ENCODE data around the gene OLA1. TPM values are rescaled to one million over a fixed set of nuclear protein-coding genes. Genes with fewer than 3 reads are reported as not detected.

OLA1 gene
- polyA plus RNA-seq, 1 donor from 2014 or later, result 134 TPM

DNA sequence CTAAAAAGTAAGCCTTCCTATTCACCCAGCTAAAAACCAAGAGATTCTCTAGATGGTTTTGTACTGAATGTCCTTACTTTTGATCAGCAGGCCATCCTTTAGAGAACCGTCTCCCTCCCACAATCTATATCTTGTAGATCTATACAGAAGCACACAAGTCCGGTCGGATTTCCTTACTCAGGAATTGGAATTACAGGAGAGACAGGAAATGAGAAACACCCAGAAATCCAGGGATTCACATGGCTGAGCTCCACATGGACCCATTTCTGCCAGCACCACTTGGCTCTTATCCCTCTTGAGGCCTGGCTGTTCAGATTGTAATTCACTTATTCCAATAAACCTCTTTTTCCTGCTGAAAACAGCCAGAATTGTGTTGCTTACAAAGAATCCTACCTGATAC lies 4.5 kb downstream of the OLA1 start:
- Histone ChIP-seq H3K27me3 (ENCODE audit: insufficient read depth, low read depth, low read length) (no peaks in the 10 kb centered on the region), H3K4me2 (ENCODE audit: low read length) (no peak overlapping the region), H2AFZ (ENCODE audit: low read depth, low read length) (no peak overlapping the region), H4K20me1 (ENCODE audit: insufficient read depth) (no peaks in the 10 kb centered on the region), H3K4me3 (ENCODE audit: low read length) (no peak overlapping the region), H3K9me3 (ENCODE audit: low read length) (no peaks in the 10 kb centered on the region), H3K9me2 (ENCODE audit: insufficient read depth, low read length) (no peaks in the 10 kb centered on the region), H3K9ac (ENCODE audit: low read length) (no peak overlapping the region), H3K36me3 (ENCODE audit: insufficient read depth, low read length) (no peaks in the 10 kb centered on the region), H3K27ac (ENCODE audit: low read length) (no peak overlapping the region), H3K79me2 (replicated peaks; ENCODE audit: insufficient read depth, low read length) (peaks cover 74% of the 10 kb centered on the region), H3F3A (ENCODE audit: insufficient read depth, low read length, poor library complexity, severe bottlenecking) (no peaks in the 10 kb centered on the region)
- TF ChIP-seq POLR2AphosphoS5 (IDR thresholded peaks at IDR 0.05) (no peak), MXI1 (conservative IDR thresholded peaks at IDR 0.05; ENCODE audit: poor library complexity, severe bottlenecking) (no peak), EZH2 (IDR thresholded peaks at IDR 0.05; ENCODE audit: borderline replicate concordance, insufficient read depth, low read length, poor library complexity, severe bottlenecking) (no peak), TAF1 (IDR thresholded peaks at IDR 0.05; ENCODE audit: low read depth) (no peak), EP300 (conservative IDR thresholded peaks at IDR 0.05; ENCODE audit: poor library complexity, severe bottlenecking) (no peak), REST (IDR thresholded peaks at IDR 0.05; ENCODE audit: borderline replicate concordance) (no peak), SMC3 (conservative IDR thresholded peaks at IDR 0.05; ENCODE audit: poor library complexity) (no peak), RAD21 (conservative IDR thresholded peaks at IDR 0.05) (no peak)
- TF ChIP-seq, protein P1, sequence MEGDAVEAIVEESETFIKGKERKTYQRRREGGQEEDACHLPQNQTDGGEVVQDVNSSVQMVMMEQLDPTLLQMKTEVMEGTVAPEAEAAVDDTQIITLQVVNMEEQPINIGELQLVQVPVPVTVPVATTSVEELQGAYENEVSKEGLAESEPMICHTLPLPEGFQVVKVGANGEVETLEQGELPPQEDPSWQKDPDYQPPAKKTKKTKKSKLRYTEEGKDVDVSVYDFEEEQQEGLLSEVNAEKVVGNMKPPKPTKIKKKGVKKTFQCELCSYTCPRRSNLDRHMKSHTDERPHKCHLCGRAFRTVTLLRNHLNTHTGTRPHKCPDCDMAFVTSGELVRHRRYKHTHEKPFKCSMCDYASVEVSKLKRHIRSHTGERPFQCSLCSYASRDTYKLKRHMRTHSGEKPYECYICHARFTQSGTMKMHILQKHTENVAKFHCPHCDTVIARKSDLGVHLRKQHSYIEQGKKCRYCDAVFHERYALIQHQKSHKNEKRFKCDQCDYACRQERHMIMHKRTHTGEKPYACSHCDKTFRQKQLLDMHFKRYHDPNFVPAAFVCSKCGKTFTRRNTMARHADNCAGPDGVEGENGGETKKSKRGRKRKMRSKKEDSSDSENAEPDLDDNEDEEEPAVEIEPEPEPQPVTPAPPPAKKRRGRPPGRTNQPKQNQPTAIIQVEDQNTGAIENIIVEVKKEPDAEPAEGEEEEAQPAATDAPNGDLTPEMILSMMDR (IDR thresholded peaks at IDR 0.05; ENCODE audit: poor library complexity, severe bottlenecking), result no peak

GRCh38 chr2:174240097-174240496 lies 8.2 kb downstream of the OLA1 start:
- Histone ChIP-seq H3K79me2 (replicated peaks; ENCODE audit: insufficient read depth, low read length) (peaks cover 67% of the 10 kb centered on the region), H3K27me3 (ENCODE audit: insufficient read depth, low read depth, low read length) (no peaks in the 10 kb centered on the region), H3K4me3 (ENCODE audit: low read length) (no peak overlapping the region), H4K20me1 (ENCODE audit: insufficient read depth) (no peaks in the 10 kb centered on the region), H2AFZ (ENCODE audit: low read depth, low read length) (no peak overlapping the region), H3K9me3 (ENCODE audit: low read length) (no peaks in the 10 kb centered on the region), H3K4me2 (ENCODE audit: low read length) (no peak overlapping the region), H3K9ac (ENCODE audit: low read length) (no peak overlapping the region), H3F3A (ENCODE audit: insufficient read depth, low read length, poor library complexity, severe bottlenecking) (no peaks in the 10 kb centered on the region), H3K27ac (ENCODE audit: low read length) (no peak overlapping the region), H3K36me3 (ENCODE audit: insufficient read depth, low read length) (no peaks in the 10 kb centered on the region), H3K9me2 (ENCODE audit: insufficient read depth, low read length) (no peaks in the 10 kb centered on the region)
- TF ChIP-seq EZH2 (IDR thresholded peaks at IDR 0.05; ENCODE audit: borderline replicate concordance, insufficient read depth, low read length, poor library complexity, severe bottlenecking) (no peak), POLR2AphosphoS5 (IDR thresholded peaks at IDR 0.05) (no peak), RAD21 (conservative IDR thresholded peaks at IDR 0.05) (no peak), EP300 (conservative IDR thresholded peaks at IDR 0.05; ENCODE audit: poor library complexity, severe bottlenecking) (no peak), REST (IDR thresholded peaks at IDR 0.05; ENCODE audit: borderline replicate concordance) (no peak), TAF1 (IDR thresholded peaks at IDR 0.05; ENCODE audit: low read depth) (no peak), MXI1 (conservative IDR thresholded peaks at IDR 0.05; ENCODE audit: poor library complexity, severe bottlenecking) (no peak)
- TF ChIP-seq, protein P1 (IDR thresholded peaks at IDR 0.05; ENCODE audit: poor library complexity, severe bottlenecking), result no peak
